Ovary (tissue), 3 donors: ENCODE measurements around the gene FHIP1A.

Experiments
- CTCF ChIP-seq, 3 donors: fragments of 450-650 bp in 2 of 3; fragments of 200-600 bp in 1 of 3; IDR thresholded peaks; one replicate each; pipeline versions ENCODE4 v1.5.1 to v1.8.0; 2016 to 2022; ENCODE audit warnings: antibody characterized with exemption in 3 of 3, mild to moderate bottlenecking in 1 of 3
- POLR2A ChIP-seq: fragments of 450-650 bp; IDR thresholded peaks from one replicate; pipeline ENCODE4 v1.6.1; 2017; ENCODE audit warnings: antibody characterized with exemption, mild to moderate bottlenecking, moderate library complexity
- donor health status: DM: no; HTN: no; CAD: no.

GRCh38 chr4:151359576-151359975 is 49.4 kb upstream of the FHIP1A start:
- TF ChIP-seq CTCF (IDR thresholded peaks at IDR 0.05) (no peak), POLR2A (no peak)
